ENCODE results near the gene ZNF677.
"Not testable (repeated sequence)": the region's sequence is repeated elsewhere in the genome, so short reads cannot be mapped to it uniquely, and the experiment has no call there.

Gene ZNF677

GRCh38 chr19:53254411-53255341 lies at the start of gene ZNF677:
Gene ZNF677, minus strand, starts transcription at chr19:53254873. Its CDS starts 3,323 bp downstream, at chr19:53251550.
- peak; percentile 65 to 68 for DNase-seq (ENCODE audit: low read depth in 2 of 2)

GRCh38 chr19:53301341-53301740 lies 46.7 kb upstream of the ZNF677 start:
- not testable (repeated sequence) for DNase-seq (ENCODE audit: low read depth in 2 of 2)

GRCh38 chr19:53294786-53295441 lies 40.2 kb upstream of the ZNF677 start:
- DNase-seq (ENCODE audit: low read depth in 2 of 2), result no peak

GRCh38 chr19:53290758-53291549 lies 36.3 kb upstream of the ZNF677 start:
- no peak for DNase-seq (ENCODE audit: low read depth in 2 of 2)

GRCh38 chr19:53285087-53285486 lies 30.4 kb upstream of the ZNF677 start:
- no peak for DNase-seq (ENCODE audit: low read depth in 2 of 2)

GRCh38 chr19:53281947-53282346 lies 27.3 kb upstream of the ZNF677 start:
- not testable (repeated sequence) for DNase-seq (ENCODE audit: low read depth in 2 of 2)

GRCh38 chr19:53275480-53275879 lies 20.8 kb upstream of the ZNF677 start:
- DNase-seq (ENCODE audit: low read depth in 2 of 2), result no peak

GRCh38 chr19:53272044-53272443 lies 17.4 kb upstream of the ZNF677 start:
- DNase-seq (ENCODE audit: low read depth in 2 of 2), result no peak

GRCh38 chr19:53269861-53270260 lies 15.2 kb upstream of the ZNF677 start:
- DNase-seq (ENCODE audit: low read depth in 2 of 2), result not testable (repeated sequence)

GRCh38 chr19:53267623-53268022 lies 12.9 kb upstream of the ZNF677 start, which contains the start of gene VN1R4:
Gene VN1R4, minus strand, starts transcription at chr19:53267723. Its CDS starts 58 bp downstream, at chr19:53267665.
- not testable (repeated sequence) for DNase-seq (ENCODE audit: low read depth in 2 of 2)

GRCh38 chr19:53257715-53258342 lies 3.2 kb upstream of the ZNF677 start, which contains the start of gene VN1R2:
Gene VN1R2, plus strand, starts transcription at chr19:53258292. Its CDS starts 84 bp downstream, at chr19:53258376.
- not testable (repeated sequence) for DNase-seq (ENCODE audit: low read depth in 2 of 2)

- DNase-seq (ENCODE audit: low read depth in 2 of 2), result no peak
Measured at GRCh38 chr19:53246498-53246897, 8.2 kb downstream of the ZNF677 start.

GRCh38 chr19:53237114-53237777 lies 17.4 kb downstream of the ZNF677 start:
- no peak for DNase-seq (ENCODE audit: low read depth in 2 of 2)

GRCh38 chr19:53224606-53225005 lies 30.1 kb downstream of the ZNF677 start:
- DNase-seq (ENCODE audit: low read depth in 2 of 2), result no peak

- not testable (repeated sequence) for DNase-seq (ENCODE audit: low read depth in 2 of 2)
Measured at GRCh38 chr19:53222716-53223115, 32.0 kb downstream of the ZNF677 start.

- DNase-seq (ENCODE audit: low read depth in 2 of 2), result no peak
Measured at GRCh38 chr19:53212703-53213320, 41.9 kb downstream of the ZNF677 start.

GRCh38 chr19:53211554-53211953 lies 43.1 kb downstream of the ZNF677 start:
- DNase-seq (ENCODE audit: low read depth in 2 of 2), result not testable (repeated sequence)

- DNase-seq (ENCODE audit: low read depth in 2 of 2), result peak; percentile 90 to 96
Measured at GRCh38 chr19:53196777-53197396, 57.8 kb downstream of the ZNF677 start.

GRCh38 chr19:53195265-53195903 lies 59.3 kb downstream of the ZNF677 start:
- peak; percentile 37 to 56 for DNase-seq (ENCODE audit: low read depth in 2 of 2)
